ENCODE measurements around the gene RNF224.

GRCh38 chr9:137192859-137193258 lies 34.4 kb upstream of the RNF224 start:
- TF ChIP-seq CTCF (conservative IDR thresholded peaks at IDR 0.05) (no peak), EZH2 (IDR thresholded peaks at IDR 0.05; ENCODE audit: low read depth) (no peak)

Data from PC-9 (cell line).